ENCODE data around the gene AUTS2. TPM values are rescaled to one million over a fixed set of nuclear protein-coding genes. Genes with fewer than 3 reads are reported as not detected.

AUTS2 gene
- total and polyA plus RNA-seq, 9 of the 15 experiments (the other 6 are each of a cell fraction or from before 2014, with no cell fraction given) = 0.58 TPM; not detected in 8

DNA sequence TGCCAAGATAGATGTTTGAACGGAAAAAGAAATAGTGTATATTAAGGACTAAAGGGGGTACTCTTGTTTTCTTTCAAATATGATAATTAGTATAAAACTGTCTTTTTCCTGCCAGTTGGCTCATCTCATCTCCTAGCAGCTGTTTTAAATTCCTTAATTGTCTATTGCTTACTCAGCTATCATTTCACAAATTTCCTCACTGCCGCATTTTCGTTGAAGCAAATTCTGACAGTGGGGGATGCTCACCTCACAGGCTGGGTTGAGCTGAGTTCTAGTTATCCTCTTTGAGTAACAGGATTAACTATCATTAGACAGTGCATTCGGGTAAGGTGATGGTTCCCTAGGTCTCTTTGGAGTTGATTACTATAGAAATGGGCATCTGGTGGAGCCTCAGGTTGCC, 592.0 kb downstream of the AUTS2 start (continued):
- TF ChIP-seq KLF13 (tag; IDR thresholded peaks at IDR 0.05; ENCODE audit: borderline replicate concordance, low read depth) (no peak), TGIF2 (CRISPR knock-in tag; IDR thresholded peaks at IDR 0.05) (no peak), NFE2L1 (tag; IDR thresholded peaks at IDR 0.05; ENCODE audit: borderline replicate concordance, low read depth) (no peak)

DNA sequence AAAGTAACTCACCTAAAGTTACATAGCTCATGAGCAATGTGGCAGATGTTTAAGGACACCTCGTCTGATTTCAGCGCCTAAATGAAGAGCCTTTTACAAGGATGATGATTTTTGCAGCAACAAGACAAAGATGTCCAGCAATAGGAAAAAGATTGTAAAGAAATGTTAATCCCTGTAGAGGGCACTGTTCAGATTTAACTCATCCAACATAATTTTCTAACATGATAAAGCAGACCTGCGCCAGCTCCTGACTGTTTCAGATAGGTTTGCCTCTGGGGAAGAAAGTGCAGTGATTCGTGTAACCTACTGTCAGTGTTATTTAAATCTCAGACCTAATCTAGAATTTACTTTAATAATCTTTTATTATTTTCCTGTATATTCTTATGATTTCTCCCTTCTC, 595.2 kb downstream of the AUTS2 start:
- DNase-seq (ENCODE audit: extremely low read depth in 1 of 4, low spot score in 3 of 4) = peak in 1 of 4 experiments; percentile 3
- ChIA-PET CTCF (ENCODE audit: low intra/inter-chr PET ratio) (no interaction called here), POLR2A (no interaction called here)
- 0% methylated on average over 4 of the region's 4 CpGs for WGBS (ENCODE audit: insufficient coverage, low coverage, missing lambda C conversion rate)
- no peak for TF ChIP-seq RHOXF2B (CRISPR knock-in tag; conservative IDR thresholded peaks at IDR 0.05)
- TF ChIP-seq, protein P1, sequence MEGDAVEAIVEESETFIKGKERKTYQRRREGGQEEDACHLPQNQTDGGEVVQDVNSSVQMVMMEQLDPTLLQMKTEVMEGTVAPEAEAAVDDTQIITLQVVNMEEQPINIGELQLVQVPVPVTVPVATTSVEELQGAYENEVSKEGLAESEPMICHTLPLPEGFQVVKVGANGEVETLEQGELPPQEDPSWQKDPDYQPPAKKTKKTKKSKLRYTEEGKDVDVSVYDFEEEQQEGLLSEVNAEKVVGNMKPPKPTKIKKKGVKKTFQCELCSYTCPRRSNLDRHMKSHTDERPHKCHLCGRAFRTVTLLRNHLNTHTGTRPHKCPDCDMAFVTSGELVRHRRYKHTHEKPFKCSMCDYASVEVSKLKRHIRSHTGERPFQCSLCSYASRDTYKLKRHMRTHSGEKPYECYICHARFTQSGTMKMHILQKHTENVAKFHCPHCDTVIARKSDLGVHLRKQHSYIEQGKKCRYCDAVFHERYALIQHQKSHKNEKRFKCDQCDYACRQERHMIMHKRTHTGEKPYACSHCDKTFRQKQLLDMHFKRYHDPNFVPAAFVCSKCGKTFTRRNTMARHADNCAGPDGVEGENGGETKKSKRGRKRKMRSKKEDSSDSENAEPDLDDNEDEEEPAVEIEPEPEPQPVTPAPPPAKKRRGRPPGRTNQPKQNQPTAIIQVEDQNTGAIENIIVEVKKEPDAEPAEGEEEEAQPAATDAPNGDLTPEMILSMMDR (IDR thresholded peaks at IDR 0.05 in 2 of 3, conservative IDR thresholded peaks at IDR 0.05 in 1 of 3; ENCODE audit: insufficient read depth in 2 of 3, low read depth in 1 of 3, low read length in 3 of 3) = peak in 2 of 3 experiments; percentile 23 to 28; a peak in 1 of 6 replicates
- no peak for TF ChIP-seq ZNF589 (CRISPR knock-in tag; IDR thresholded peaks at IDR 0.05; ENCODE audit: low read depth)
- H3K4me1 ChIP-seq (replicated peaks in 1 of 2; ENCODE audit: control insufficient read depth in 2 of 2, insufficient read depth in 2 of 2, low read length in 2 of 2) = no peaks in the 10 kb centered on the region
- no peaks in the 10 kb centered on the region for H3K27me3 ChIP-seq (ENCODE audit: control insufficient read depth in 2 of 2, insufficient read depth in 2 of 2, low read length in 2 of 2)
- H3K9me1 ChIP-seq (ENCODE audit: control insufficient read depth, insufficient read depth, low read length) = no peaks in the 10 kb centered on the region
- H3K4me2 ChIP-seq (ENCODE audit: insufficient read depth, low read length) = no peak overlapping the region
- no peak for ATAC-seq
- no peaks in the 10 kb centered on the region for H3K79me2 ChIP-seq (ENCODE audit: control insufficient read depth, insufficient read depth, low read length)
- intact Hi-C loops (cut with micrococcal nuclease) (loop anchor here (10.0 kb wide), 1 partner anchor 501 kb away; no protein-coding TSS in a partner anchor), in situ Hi-C loops (cut with MboI) (no loop called here)
- no TSS peak for BruUV-seq (replicated peaks)
- FAIRE-seq = peak; percentile 76
- no peaks in the 10 kb centered on the region for H3K36me3 ChIP-seq (ENCODE audit: control insufficient read depth, insufficient read depth, low read length)
- no peaks in the 10 kb centered on the region for H3K9me3 ChIP-seq (replicated peaks; ENCODE audit: control insufficient read depth, insufficient read depth, low read depth, low read length)
- H3K4me3 ChIP-seq = no peak overlapping the region
- no peak overlapping the region for H2AFZ ChIP-seq (ENCODE audit: low read depth, low read length)
- no peak overlapping the region for H3K9ac ChIP-seq (ENCODE audit: insufficient read depth in 1 of 2, low read depth in 2 of 2, low read length in 2 of 2)
- H3K27ac ChIP-seq (ENCODE audit: extremely low read depth, low read depth, low read length) = no peak overlapping the region
- no peaks in the 10 kb centered on the region for H4K20me1 ChIP-seq (replicated peaks; ENCODE audit: control insufficient read depth, insufficient read depth, low read length)
